ENCODE results near the gene MTX3.

- TF ChIP-seq, protein P1, sequence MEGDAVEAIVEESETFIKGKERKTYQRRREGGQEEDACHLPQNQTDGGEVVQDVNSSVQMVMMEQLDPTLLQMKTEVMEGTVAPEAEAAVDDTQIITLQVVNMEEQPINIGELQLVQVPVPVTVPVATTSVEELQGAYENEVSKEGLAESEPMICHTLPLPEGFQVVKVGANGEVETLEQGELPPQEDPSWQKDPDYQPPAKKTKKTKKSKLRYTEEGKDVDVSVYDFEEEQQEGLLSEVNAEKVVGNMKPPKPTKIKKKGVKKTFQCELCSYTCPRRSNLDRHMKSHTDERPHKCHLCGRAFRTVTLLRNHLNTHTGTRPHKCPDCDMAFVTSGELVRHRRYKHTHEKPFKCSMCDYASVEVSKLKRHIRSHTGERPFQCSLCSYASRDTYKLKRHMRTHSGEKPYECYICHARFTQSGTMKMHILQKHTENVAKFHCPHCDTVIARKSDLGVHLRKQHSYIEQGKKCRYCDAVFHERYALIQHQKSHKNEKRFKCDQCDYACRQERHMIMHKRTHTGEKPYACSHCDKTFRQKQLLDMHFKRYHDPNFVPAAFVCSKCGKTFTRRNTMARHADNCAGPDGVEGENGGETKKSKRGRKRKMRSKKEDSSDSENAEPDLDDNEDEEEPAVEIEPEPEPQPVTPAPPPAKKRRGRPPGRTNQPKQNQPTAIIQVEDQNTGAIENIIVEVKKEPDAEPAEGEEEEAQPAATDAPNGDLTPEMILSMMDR (IDR thresholded peaks at IDR 0.05 in 2 of 3, conservative IDR thresholded peaks at IDR 0.05 in 1 of 3; ENCODE audit: control insufficient read depth in 2 of 3, extremely low read depth in 1 of 3, insufficient read depth in 1 of 3, low read depth in 3 of 3, low read length in 3 of 3) = no peak
- no peak for TF ChIP-seq CEBPB (IDR thresholded peaks at IDR 0.05; ENCODE audit: borderline replicate concordance in 1 of 2, low read depth in 2 of 2, low read length in 2 of 2)
- TF ChIP-seq, protein P2, sequence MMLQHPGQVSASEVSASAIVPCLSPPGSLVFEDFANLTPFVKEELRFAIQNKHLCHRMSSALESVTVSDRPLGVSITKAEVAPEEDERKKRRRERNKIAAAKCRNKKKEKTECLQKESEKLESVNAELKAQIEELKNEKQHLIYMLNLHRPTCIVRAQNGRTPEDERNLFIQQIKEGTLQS (IDR thresholded peaks at IDR 0.05; ENCODE audit: borderline replicate concordance, extremely low read depth, low read depth, low read length) = no peak
- TF ChIP-seq, protein P3, sequence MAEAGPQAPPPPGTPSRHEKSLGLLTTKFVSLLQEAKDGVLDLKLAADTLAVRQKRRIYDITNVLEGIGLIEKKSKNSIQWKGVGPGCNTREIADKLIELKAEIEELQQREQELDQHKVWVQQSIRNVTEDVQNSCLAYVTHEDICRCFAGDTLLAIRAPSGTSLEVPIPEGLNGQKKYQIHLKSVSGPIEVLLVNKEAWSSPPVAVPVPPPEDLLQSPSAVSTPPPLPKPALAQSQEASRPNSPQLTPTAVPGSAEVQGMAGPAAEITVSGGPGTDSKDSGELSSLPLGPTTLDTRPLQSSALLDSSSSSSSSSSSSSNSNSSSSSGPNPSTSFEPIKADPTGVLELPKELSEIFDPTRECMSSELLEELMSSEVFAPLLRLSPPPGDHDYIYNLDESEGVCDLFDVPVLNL (IDR thresholded peaks at IDR 0.05; ENCODE audit: low read depth, low read length) = no peak
- TF ChIP-seq CHD2 (IDR thresholded peaks at IDR 0.05; ENCODE audit: borderline replicate concordance, low read depth, low read length) = no peak
- TF ChIP-seq, protein P4, sequence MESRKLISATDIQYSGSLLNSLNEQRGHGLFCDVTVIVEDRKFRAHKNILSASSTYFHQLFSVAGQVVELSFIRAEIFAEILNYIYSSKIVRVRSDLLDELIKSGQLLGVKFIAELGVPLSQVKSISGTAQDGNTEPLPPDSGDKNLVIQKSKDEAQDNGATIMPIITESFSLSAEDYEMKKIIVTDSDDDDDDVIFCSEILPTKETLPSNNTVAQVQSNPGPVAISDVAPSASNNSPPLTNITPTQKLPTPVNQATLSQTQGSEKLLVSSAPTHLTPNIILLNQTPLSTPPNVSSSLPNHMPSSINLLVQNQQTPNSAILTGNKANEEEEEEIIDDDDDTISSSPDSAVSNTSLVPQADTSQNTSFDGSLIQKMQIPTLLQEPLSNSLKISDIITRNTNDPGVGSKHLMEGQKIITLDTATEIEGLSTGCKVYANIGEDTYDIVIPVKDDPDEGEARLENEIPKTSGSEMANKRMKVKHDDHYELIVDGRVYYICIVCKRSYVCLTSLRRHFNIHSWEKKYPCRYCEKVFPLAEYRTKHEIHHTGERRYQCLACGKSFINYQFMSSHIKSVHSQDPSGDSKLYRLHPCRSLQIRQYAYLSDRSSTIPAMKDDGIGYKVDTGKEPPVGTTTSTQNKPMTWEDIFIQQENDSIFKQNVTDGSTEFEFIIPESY (IDR thresholded peaks at IDR 0.05) = no peak
- TF ChIP-seq CBX5 (IDR thresholded peaks at IDR 0.05; ENCODE audit: low read depth) = no peak
- no peak for TF ChIP-seq EGR1 (IDR thresholded peaks at IDR 0.05; ENCODE audit: borderline replicate concordance in 1 of 2, low read depth in 2 of 2, low read length in 2 of 2)
- no peak for TF ChIP-seq E2F8 (IDR thresholded peaks at IDR 0.05; ENCODE audit: low read depth, partially characterized antibody)
- TF ChIP-seq BHLHE40 (IDR thresholded peaks at IDR 0.05; ENCODE audit: borderline replicate concordance in 1 of 2, low read depth in 2 of 2, low read length in 1 of 2) = no peak
- TF ChIP-seq, protein P5, sequence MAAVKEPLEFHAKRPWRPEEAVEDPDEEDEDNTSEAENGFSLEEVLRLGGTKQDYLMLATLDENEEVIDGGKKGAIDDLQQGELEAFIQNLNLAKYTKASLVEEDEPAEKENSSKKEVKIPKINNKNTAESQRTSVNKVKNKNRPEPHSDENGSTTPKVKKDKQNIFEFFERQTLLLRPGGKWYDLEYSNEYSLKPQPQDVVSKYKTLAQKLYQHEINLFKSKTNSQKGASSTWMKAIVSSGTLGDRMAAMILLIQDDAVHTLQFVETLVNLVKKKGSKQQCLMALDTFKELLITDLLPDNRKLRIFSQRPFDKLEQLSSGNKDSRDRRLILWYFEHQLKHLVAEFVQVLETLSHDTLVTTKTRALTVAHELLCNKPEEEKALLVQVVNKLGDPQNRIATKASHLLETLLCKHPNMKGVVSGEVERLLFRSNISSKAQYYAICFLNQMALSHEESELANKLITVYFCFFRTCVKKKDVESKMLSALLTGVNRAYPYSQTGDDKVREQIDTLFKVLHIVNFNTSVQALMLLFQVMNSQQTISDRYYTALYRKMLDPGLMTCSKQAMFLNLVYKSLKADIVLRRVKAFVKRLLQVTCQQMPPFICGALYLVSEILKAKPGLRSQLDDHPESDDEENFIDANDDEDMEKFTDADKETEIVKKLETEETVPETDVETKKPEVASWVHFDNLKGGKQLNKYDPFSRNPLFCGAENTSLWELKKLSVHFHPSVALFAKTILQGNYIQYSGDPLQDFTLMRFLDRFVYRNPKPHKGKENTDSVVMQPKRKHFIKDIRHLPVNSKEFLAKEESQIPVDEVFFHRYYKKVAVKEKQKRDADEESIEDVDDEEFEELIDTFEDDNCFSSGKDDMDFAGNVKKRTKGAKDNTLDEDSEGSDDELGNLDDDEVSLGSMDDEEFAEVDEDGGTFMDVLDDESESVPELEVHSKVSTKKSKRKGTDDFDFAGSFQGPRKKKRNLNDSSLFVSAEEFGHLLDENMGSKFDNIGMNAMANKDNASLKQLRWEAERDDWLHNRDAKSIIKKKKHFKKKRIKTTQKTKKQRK (IDR thresholded peaks at IDR 0.05; ENCODE audit: low read depth, low read length) = no peak
- TF ChIP-seq NBN (IDR thresholded peaks at IDR 0.05) = no peak
These were observed 35.8 kb upstream of the MTX3 start for GRCh38 chr5:80026841-80027240.

Data from GM12878 (cell line).